GM15510 (cell line): ENCODE data around the gene TARM1.

Source experiments
- POLR2A ChIP-seq: IDR thresholded peaks from 3 replicates; pipeline ENCODE4 v1.6.1; 2011; ENCODE audit warnings: borderline replicate concordance; ENCODE audit not compliant: insufficient read length; ENCODE audit errors: extremely low read depth

The TARM1 gene

GRCh38 chr19:54021932-54022331 is 59.2 kb downstream of the TARM1 start:
- no peak for TF ChIP-seq POLR2A

GRCh38 chr19:54021363-54021762 is 59.8 kb downstream of the TARM1 start:
- no peak for TF ChIP-seq POLR2A
